ENCODE measurements around the gene ZBTB17.

DNA sequence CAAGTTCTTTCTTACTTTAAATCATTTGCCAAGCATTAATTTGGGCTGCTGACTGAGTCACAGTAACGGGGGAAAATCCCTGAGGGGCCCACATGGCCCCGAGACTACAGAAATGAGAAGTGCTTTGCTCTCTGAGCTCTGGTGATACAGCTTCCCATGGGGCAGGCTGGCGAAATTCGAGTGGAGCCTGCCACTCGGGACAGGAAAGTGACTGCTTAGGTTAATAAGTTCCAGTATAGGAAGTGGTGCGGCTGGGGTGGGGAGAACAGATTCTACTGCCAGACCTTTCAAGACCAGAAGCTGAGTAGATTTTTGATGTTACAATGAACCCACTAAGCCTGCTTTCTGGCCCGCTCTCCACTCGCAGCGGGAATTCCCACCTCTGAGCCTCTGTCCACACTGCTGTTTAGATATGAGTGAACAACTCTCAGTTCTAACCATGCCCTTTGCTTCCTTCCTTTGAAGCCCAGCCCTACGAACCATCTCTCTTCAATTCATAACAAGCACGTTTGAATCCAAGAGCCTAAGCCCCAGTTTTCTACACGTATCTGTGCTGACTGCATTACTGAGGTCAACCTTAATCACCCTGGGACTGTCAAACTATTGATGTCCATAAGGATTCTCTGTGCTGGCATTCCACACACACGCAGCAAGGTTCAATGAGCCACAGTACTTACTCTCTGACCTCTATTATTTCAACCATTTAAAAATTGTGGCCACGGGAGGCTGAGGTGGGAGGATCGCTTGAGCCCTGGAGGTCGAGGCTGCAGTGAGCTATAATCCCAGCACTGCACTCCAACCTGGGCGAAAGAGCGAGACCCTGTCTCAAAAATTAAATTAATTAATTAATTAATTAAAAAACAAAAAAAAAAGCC, 9.6 kb downstream of the ZBTB17 start:
- TF ChIP-seq, protein P1, sequence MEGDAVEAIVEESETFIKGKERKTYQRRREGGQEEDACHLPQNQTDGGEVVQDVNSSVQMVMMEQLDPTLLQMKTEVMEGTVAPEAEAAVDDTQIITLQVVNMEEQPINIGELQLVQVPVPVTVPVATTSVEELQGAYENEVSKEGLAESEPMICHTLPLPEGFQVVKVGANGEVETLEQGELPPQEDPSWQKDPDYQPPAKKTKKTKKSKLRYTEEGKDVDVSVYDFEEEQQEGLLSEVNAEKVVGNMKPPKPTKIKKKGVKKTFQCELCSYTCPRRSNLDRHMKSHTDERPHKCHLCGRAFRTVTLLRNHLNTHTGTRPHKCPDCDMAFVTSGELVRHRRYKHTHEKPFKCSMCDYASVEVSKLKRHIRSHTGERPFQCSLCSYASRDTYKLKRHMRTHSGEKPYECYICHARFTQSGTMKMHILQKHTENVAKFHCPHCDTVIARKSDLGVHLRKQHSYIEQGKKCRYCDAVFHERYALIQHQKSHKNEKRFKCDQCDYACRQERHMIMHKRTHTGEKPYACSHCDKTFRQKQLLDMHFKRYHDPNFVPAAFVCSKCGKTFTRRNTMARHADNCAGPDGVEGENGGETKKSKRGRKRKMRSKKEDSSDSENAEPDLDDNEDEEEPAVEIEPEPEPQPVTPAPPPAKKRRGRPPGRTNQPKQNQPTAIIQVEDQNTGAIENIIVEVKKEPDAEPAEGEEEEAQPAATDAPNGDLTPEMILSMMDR (conservative IDR thresholded peaks at IDR 0.05) = no peak
- no peak for TF ChIP-seq ZFX (IDR thresholded peaks at IDR 0.05)

Measured in C4-2B (cell line).